ENCODE results near the gene SEMA4C.

DNA sequence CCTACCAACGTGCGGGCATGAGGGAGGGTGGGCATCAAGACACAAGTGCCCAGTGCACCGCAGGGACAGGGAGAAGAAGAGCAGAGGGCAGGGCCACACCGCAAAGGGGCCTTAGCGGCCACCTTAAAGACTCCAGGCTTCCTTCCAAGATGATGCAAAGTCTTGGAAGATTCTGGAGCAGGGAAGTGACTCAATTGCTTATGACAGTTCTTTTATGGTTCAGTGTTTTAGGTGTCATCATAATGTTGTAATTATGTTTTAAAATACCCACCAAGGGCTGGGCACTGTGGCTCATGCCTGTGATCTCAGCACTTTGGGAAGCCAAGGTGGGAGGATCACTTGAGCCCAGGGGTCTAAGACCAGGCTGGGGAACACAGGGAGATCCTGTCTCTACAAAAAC, 44.5 kb upstream of the SEMA4C start:
- TF ChIP-seq REST (IDR thresholded peaks at IDR 0.05; ENCODE audit: insufficient read depth in 1 of 2, low read depth in 2 of 2, low read length in 2 of 2) (no peak), POLR2AphosphoS5 (IDR thresholded peaks at IDR 0.05; ENCODE audit: low read depth, low read length) (no peak)

All from PFSK-1 (cell line).